OCI-LY1 (cell line): ENCODE measurements around the gene ST8SIA1.

Experiments
- H2AFZ ChIP-seq: fragments of 200-600 bp; sonication (generic), shearing (Covaris generic); 2 replicates; pipeline ENCODE4 v1.6.0; 2014; ENCODE audit warnings: antibody characterized with exemption, mild to moderate bottlenecking, low read length
- H3F3A ChIP-seq: fragments of 200-600 bp; sonication (generic), shearing (Covaris generic); 2 replicates; pipeline ENCODE4 v1.6.0; 2014; ENCODE audit warnings: mild to moderate bottlenecking, antibody characterized with exemption, low read length, moderate library complexity; ENCODE audit not compliant: insufficient read depth
- H3K27ac ChIP-seq: fragments of 200-600 bp; sonication (generic); 2 replicates; pipeline ENCODE4 v1.5.1; 2014; ENCODE audit warnings: low read length, mixed run types, mild to moderate bottlenecking, low read depth; ENCODE audit not compliant: poor library complexity, severe bottlenecking
- H3K27me3 ChIP-seq: fragments of 200-600 bp; sonication (generic); 2 replicates; pipeline ENCODE4 v1.6.0; 2014; ENCODE audit warnings: antibody characterized with exemption, mild to moderate bottlenecking, low read length, moderate library complexity; ENCODE audit not compliant: insufficient read depth
- H3K36me3 ChIP-seq: fragments of 200-600 bp; sonication (generic); 2 replicates; pipeline ENCODE4 v1.6.1; 2014; ENCODE audit warnings: mild to moderate bottlenecking, antibody characterized with exemption, low read length, moderate library complexity, mixed read lengths; ENCODE audit not compliant: insufficient read depth
- H3K4me1 ChIP-seq: fragments of 200-600 bp; sonication (generic); 2 replicates; pipeline ENCODE4 v1.5.1; 2014; ENCODE audit warnings: mild to moderate bottlenecking, low read length, moderate library complexity; ENCODE audit not compliant: insufficient read depth, severe bottlenecking
- H3K4me2 ChIP-seq: fragments of 200-600 bp; sonication (generic), shearing (Covaris generic); 2 replicates; pipeline ENCODE4 v1.6.1; 2014; ENCODE audit warnings: low read length
- H3K4me3 ChIP-seq: fragments of 200-600 bp; sonication (generic); 2 replicates; pipeline ENCODE4 v1.5.1; 2014; ENCODE audit warnings: low read length, low read depth, mild to moderate bottlenecking, mixed read lengths; ENCODE audit not compliant: poor library complexity, severe bottlenecking
- H3K79me2 ChIP-seq: fragments of 200-600 bp; shearing (Covaris generic); 2 replicates; pipeline ENCODE4 v1.6.1; 2016; ENCODE audit warnings: mixed run types, low read length, mixed read lengths; ENCODE audit not compliant: insufficient read depth
- H3K9ac ChIP-seq: fragments of 200-600 bp; sonication (generic), shearing (Covaris generic); 2 replicates; pipeline ENCODE4 v1.6.1; 2014; ENCODE audit warnings: mild to moderate bottlenecking, low read length, mixed read lengths
- H3K9me2 ChIP-seq: fragments of 200-600 bp; sonication (generic), shearing (Covaris generic); 2 replicates; pipeline ENCODE4 v1.6.1; 2014; ENCODE audit warnings: low read depth, mild to moderate bottlenecking, low read length, mixed read lengths
- H3K9me3 ChIP-seq: fragments of 200-600 bp; shearing (Covaris generic); 2 replicates; pipeline ENCODE4 v1.6.1; 2014; ENCODE audit warnings: low read length, mixed read lengths
- H4K20me1 ChIP-seq: fragments of 200-600 bp; sonication (generic), shearing (Covaris generic); 2 replicates; pipeline ENCODE4 v1.6.0; 2016; ENCODE audit warnings: mild to moderate bottlenecking, low read length; ENCODE audit not compliant: insufficient read depth
- CTCF ChIP-seq: fragments of 200-600 bp; sonication (generic), shearing (Covaris generic); IDR thresholded peaks from 2 replicates; pipeline ENCODE4 v1.5.1; 2017; ENCODE audit warnings: mild to moderate bottlenecking, antibody characterized with exemption, low read length, moderate library complexity, mixed read lengths
- EZH2 ChIP-seq: fragments of 200-600 bp; sonication (generic), shearing (Covaris generic); IDR thresholded peaks from 2 replicates; pipeline ENCODE4 v1.8.0; 2017; ENCODE audit warnings: borderline replicate concordance, mixed run types, mild to moderate bottlenecking, antibody characterized with exemption, low read length, moderate library complexity, mixed read lengths

ST8SIA1 gene

GRCh38 chr12:22356231-22356630 is 21.7 kb upstream of the ST8SIA1 start:
- Histone ChIP-seq H3K4me2 (no peak overlapping the region), H3K9me2 (no peaks in the 10 kb centered on the region), H4K20me1 (no peaks in the 10 kb centered on the region), H3K4me3 (no peak overlapping the region), H3K27me3 (no peaks in the 10 kb centered on the region), H2AFZ (no peak overlapping the region), H3K79me2 (no peaks in the 10 kb centered on the region), H3K9ac (no peak overlapping the region), H3K36me3 (no peaks in the 10 kb centered on the region), H3K27ac (no peak overlapping the region), H3F3A (no peaks in the 10 kb centered on the region), H3K9me3 (no peaks in the 10 kb centered on the region), H3K4me1 (no peaks in the 10 kb centered on the region)
- TF ChIP-seq EZH2 (no peak), CTCF (no peak)

GRCh38 chr12:22355011-22355580 is 20.6 kb upstream of the ST8SIA1 start:
- Histone ChIP-seq H2AFZ (no peak overlapping the region), H3F3A (no peaks in the 10 kb centered on the region), H3K4me1 (no peaks in the 10 kb centered on the region), H3K79me2 (no peaks in the 10 kb centered on the region), H3K4me3 (no peak overlapping the region), H3K4me2 (no peak overlapping the region), H3K9ac (no peak overlapping the region), H4K20me1 (no peaks in the 10 kb centered on the region), H3K27me3 (no peaks in the 10 kb centered on the region), H3K27ac (no peak overlapping the region), H3K9me3 (no peaks in the 10 kb centered on the region), H3K36me3 (no peaks in the 10 kb centered on the region), H3K9me2 (no peaks in the 10 kb centered on the region)
- TF ChIP-seq EZH2 (no peak), CTCF (no peak)

GRCh38 chr12:22353615-22354325 is 19.3 kb upstream of the ST8SIA1 start:
- no peak overlapping the region for H2AFZ ChIP-seq
- H3K27ac ChIP-seq: no peak overlapping the region
- H3F3A ChIP-seq: no peaks in the 10 kb centered on the region
- no peaks in the 10 kb centered on the region for H3K79me2 ChIP-seq
- TF ChIP-seq EZH2 (no peak), CTCF (no peak)
- no peak overlapping the region for H3K4me2 ChIP-seq
- H3K9me3 ChIP-seq: no peaks in the 10 kb centered on the region
- H3K9me2 ChIP-seq: no peaks in the 10 kb centered on the region
- H3K9ac ChIP-seq: no peak overlapping the region
- no peaks in the 10 kb centered on the region for H3K27me3 ChIP-seq
- no peaks in the 10 kb centered on the region for H4K20me1 ChIP-seq
- no peaks in the 10 kb centered on the region for H3K4me1 ChIP-seq
- no peak overlapping the region for H3K4me3 ChIP-seq
- H3K36me3 ChIP-seq: no peaks in the 10 kb centered on the region
